Esophagus (tissue), 2 donors: ENCODE results near the gene OSBPL3. TPM values are rescaled to one million over a fixed set of nuclear protein-coding genes. Genes with fewer than 3 reads are reported as not detected.

Experiments
- H3K27ac ChIP-seq, 2 donors: one replicate each; pipeline ENCODE4 v1.5.1; 2013; ENCODE audit warnings: low read depth in 2 of 2, mild to moderate bottlenecking in 2 of 2, inconsistent platforms in 1 of 2, low read length in 1 of 2, moderate library complexity in 1 of 2
- H3K27me3 ChIP-seq, 2 donors: one replicate each; pipeline ENCODE4 v1.6.1; 2013; ENCODE audit warnings: low read length in 2 of 2, control low read depth in 1 of 2, mild to moderate bottlenecking in 1 of 2; ENCODE audit not compliant: insufficient read depth in 2 of 2, control insufficient read depth in 1 of 2
- H3K36me3 ChIP-seq, 2 donors: one replicate each; pipeline ENCODE4 v1.6.1; 2013; ENCODE audit warnings: low read length in 1 of 2; ENCODE audit not compliant: control insufficient read depth in 2 of 2, insufficient read depth in 2 of 2
- H3K4me1 ChIP-seq, 2 donors: one replicate each; pipeline ENCODE4 v1.6.1; 2013; ENCODE audit warnings: low read length in 1 of 2; ENCODE audit not compliant: control insufficient read depth in 2 of 2, insufficient read depth in 2 of 2
- H3K4me3 ChIP-seq, 2 donors: one replicate each; pipeline ENCODE4 v1.5.1; 2013; ENCODE audit warnings: low read length in 2 of 2, mild to moderate bottlenecking in 2 of 2, low read depth in 1 of 2, moderate library complexity in 1 of 2
- H3K9me3 ChIP-seq, 2 donors: one replicate each; pipeline ENCODE4 v1.6.1; 2013; ENCODE audit warnings: mild to moderate bottlenecking in 2 of 2, low read depth in 1 of 2, low read length in 1 of 2, moderate library complexity in 1 of 2; ENCODE audit not compliant: control insufficient read depth in 2 of 2, insufficient read depth in 1 of 2
- WGBS, 2 donors: extraction: QIAGEN DNeasy Blood & Tissue Kit; methylation state at CpG; one replicate each; pipeline ENCODE4 v1.1.7; 2013; 5-methylcytosine and 5-hydroxymethylcytosine counted together
- polyA plus RNA-seq, 2 donors: library from polyadenylated mRNA; stranded (reverse); fragments of 200-250 nt; gene quantifications; one replicate each; pipeline ENCODE4 v1.2.3, GENCODE V29; 2013
- donor health status: healthy with polysubstance abuse.
- donor health status: Bipolar disorder and iron deficiency.

OSBPL3 gene
- polyA plus RNA-seq, 2 donors: 10.4 to 22.4 TPM

DNA sequence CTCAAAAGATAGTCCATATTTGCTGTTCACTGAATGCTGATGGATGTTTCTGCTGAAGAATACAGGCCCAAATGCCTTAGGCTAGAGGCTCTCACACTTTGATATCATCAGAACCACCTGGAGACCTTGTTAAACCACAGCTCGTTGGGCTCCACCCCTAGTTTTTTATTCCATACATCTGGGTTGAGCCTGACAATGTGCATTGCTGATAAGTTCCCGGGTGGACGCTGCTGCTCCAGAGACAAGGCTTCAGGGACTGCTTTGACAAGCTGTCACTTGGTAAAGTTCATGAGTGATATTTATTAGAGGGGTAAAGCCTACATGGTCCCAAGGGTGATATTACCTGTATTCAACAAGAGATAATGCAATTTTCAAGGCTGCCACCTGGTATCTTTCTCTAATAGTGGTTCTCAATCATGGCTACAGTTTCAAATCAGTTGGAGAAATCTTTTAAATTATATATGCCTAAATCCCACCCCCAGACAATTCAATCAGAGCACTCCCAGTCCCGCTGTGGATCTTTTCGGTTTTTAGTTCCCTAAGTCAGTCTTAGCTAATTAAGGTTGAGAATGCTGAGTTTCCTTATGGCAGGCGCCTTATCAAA, 115.7 kb downstream of the OSBPL3 start:
- no peaks in the 10 kb centered on the region for H3K4me1 ChIP-seq
- WGBS, 2 donors: 91 to 93% methylated on average over 6 of the region's 6 CpGs
- peaks cover 0 to 3% of the 10 kb centered on the region in 2 donors for H3K36me3 ChIP-seq
- H3K9me3 ChIP-seq: no peaks in the 10 kb centered on the region
- no peak overlapping the region for H3K27ac ChIP-seq
- no peak overlapping the region for H3K4me3 ChIP-seq
- no peaks in the 10 kb centered on the region for H3K27me3 ChIP-seq

DNA sequence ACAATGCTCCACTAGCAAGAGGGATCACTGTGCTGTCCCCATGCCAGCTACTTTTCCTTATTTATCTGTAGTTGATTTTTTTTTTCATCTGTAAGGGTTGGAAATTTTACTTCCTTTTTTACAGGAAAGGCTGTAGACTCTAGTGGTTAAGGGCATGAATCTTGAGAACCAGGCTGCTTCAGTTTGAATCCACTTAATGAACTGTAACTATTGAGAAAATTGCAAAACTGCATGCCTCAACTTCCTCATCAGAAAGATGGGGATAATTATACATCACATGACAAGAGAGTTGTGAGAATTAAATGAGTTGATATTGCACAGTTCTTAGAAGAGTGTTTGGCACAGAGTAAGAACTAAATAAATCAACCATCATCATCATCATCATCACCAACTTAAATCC, 116.4 kb downstream of the OSBPL3 start:
- Histone ChIP-seq H3K27ac (no peak overlapping the region), H3K4me3 (no peak overlapping the region), H3K4me1 (no peaks in the 10 kb centered on the region), H3K36me3 (peaks cover 0 to 3% of the 10 kb centered on the region in 2 donors), H3K27me3 (no peaks in the 10 kb centered on the region), H3K9me3 (no peaks in the 10 kb centered on the region)

DNA sequence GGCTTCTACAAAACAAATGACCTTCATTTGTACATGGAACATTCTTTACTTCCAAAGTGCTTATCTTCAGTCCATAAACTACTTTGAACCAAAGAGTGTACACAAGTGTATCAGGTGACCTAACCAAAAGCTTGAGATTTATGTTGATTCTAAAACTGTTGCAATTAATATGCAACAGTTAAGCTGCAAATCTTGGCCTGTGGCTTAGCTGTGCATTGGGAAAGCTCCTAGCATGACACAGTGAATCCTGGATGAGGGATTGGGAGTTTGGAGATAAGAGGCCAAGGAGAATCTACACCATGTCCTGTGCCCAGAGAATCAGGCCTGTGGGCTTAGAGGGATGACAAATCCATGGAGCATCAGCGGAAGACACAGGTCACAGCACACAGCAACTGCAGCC, 117.5 kb downstream of the OSBPL3 start:
- no peaks in the 10 kb centered on the region for H3K27me3 ChIP-seq
- no peaks in the 10 kb centered on the region for H3K4me1 ChIP-seq
- H3K4me3 ChIP-seq: no peak overlapping the region
- H3K36me3 ChIP-seq: peaks cover 0 to 3% of the 10 kb centered on the region in 2 donors
- 94 to 100% methylated on average over 1 of the region's 1 CpG for WGBS, 2 donors
- H3K27ac ChIP-seq: no peak overlapping the region
- H3K9me3 ChIP-seq: no peaks in the 10 kb centered on the region

DNA sequence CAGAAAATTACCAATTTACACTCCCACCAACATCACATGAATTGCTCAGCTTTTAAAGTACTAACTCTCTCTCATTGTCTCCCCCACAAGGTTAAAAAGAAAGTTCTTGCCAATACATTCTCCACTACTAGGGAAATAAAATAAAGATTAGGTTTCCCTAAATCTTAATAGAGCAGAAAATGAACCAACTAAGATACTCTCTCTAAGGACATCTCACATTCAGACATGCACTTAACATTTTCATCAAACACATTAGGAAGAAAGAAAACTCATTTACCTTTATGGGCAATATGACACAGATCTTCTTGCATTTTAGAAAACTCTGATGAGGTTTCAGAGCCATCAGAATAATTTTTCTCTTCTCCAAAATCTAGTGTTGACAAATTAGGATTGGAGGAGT, 118.6 kb downstream of the OSBPL3 start:
- Histone ChIP-seq H3K9me3 (no peaks in the 10 kb centered on the region), H3K36me3 (peaks cover 0 to 3% of the 10 kb centered on the region in 2 donors), H3K27ac (no peak overlapping the region), H3K4me1 (no peaks in the 10 kb centered on the region), H3K4me3 (no peak overlapping the region), H3K27me3 (no peaks in the 10 kb centered on the region)

- Histone ChIP-seq H3K27ac (no peak overlapping the region), H3K4me3 (no peak overlapping the region), H3K9me3 (no peaks in the 10 kb centered on the region), H3K27me3 (no peaks in the 10 kb centered on the region), H3K4me1 (no peaks in the 10 kb centered on the region), H3K36me3 (peaks cover 0 to 5% of the 10 kb centered on the region in 2 donors)
- 94 to 96% methylated on average over 2 of the region's 2 CpGs for WGBS, 2 donors
These were observed 119.4 kb downstream of the OSBPL3 start for GRCh38 chr7:24860611-24861010.

GRCh38 chr7:24858108-24858977, 121.6 kb downstream of the OSBPL3 start:
- no peak overlapping the region for H3K27ac ChIP-seq
- peaks cover 0 to 5% of the 10 kb centered on the region in 2 donors for H3K36me3 ChIP-seq
- WGBS, 2 donors: 67 to 71% methylated on average over 4 of the region's 4 CpGs
- H3K9me3 ChIP-seq: no peaks in the 10 kb centered on the region
- no peak overlapping the region for H3K4me3 ChIP-seq
- no peaks in the 10 kb centered on the region for H3K27me3 ChIP-seq
- no peaks in the 10 kb centered on the region for H3K4me1 ChIP-seq

GRCh38 chr7:24857623-24858022, 122.4 kb downstream of the OSBPL3 start:
- Histone ChIP-seq H3K27ac (no peak overlapping the region), H3K27me3 (no peaks in the 10 kb centered on the region), H3K4me3 (no peak overlapping the region), H3K9me3 (no peaks in the 10 kb centered on the region), H3K36me3 (peaks cover 0 to 4% of the 10 kb centered on the region in 2 donors), H3K4me1 (no peaks in the 10 kb centered on the region)

DNA sequence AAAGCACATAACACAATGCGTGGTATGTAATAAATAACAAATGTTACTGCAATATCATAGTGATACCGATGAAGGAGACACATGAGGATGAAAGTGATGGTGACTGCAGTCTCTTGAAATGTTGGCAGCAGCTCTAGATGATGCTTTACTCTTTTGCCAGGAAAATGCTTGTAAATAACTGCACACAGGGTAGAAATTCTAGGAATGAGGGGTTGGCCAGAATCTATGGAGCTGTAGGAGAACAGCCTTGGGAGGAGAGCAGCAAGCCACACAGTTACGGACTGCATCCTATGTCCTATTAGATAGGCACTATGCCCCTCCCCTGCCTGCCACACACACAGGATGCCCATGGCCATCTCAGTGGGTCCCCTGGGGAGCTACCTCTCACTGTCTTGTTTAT, 125.1 kb downstream of the OSBPL3 start:
- WGBS, 2 donors: 89 to 90% methylated on average over 3 of the region's 3 CpGs
- Histone ChIP-seq H3K27ac (no peak overlapping the region), H3K27me3 (no peaks in the 10 kb centered on the region), H3K36me3 (peaks cover 0 to 5% of the 10 kb centered on the region in 2 donors), H3K9me3 (no peaks in the 10 kb centered on the region), H3K4me3 (no peak overlapping the region), H3K4me1 (no peaks in the 10 kb centered on the region)

DNA sequence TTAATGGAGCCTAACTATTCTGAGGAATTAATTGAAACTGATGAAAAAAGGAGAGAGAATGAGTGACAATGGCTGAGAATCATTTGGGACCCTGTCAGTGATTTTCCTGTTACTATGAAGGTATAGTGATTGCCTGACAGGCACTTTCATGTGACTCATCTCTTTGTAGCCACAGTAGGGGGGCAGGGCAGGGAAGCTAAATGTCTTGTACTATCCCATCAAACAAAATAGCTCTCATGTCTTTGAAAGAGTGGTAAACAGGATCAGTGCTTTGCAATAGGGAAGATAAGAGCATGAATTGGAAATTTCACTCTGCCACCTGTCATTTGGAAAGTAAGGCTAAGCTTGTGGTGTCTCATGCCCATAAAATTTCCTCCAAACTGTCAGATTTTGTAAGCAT, 128.2 kb downstream of the OSBPL3 start:
- Histone ChIP-seq H3K27me3 (no peaks in the 10 kb centered on the region), H3K27ac (no peak overlapping the region), H3K9me3 (no peaks in the 10 kb centered on the region), H3K36me3 (peaks cover 0 to 8% of the 10 kb centered on the region in 2 donors), H3K4me1 (peaks cover 0 to 2% of the 10 kb centered on the region in 2 donors), H3K4me3 (no peak overlapping the region)

GRCh38 chr7:24848878-24849277, 131.1 kb downstream of the OSBPL3 start:
- H3K9me3 ChIP-seq: no peaks in the 10 kb centered on the region
- 93 to 95% methylated on average over 16 of the region's 16 CpGs for WGBS, 2 donors
- peaks cover 0 to 6% of the 10 kb centered on the region in 2 donors for H3K36me3 ChIP-seq
- H3K27ac ChIP-seq: no peak overlapping the region
- H3K27me3 ChIP-seq: no peaks in the 10 kb centered on the region
- no peak overlapping the region for H3K4me3 ChIP-seq
- H3K4me1 ChIP-seq: peaks cover 0 to 2% of the 10 kb centered on the region in 2 donors
